Type B pancreatic cell (in vitro differentiated cells): Measurements from ENCODE around the gene TENM4. TPM values are rescaled to one million over a fixed set of nuclear protein-coding genes. Genes with fewer than 3 reads are reported as not detected.

Source experiments
- DNase-seq: peaks from one replicate; pipeline ENCODE4 v3.0.0; 2021; ENCODE audit warnings: mixed read lengths; ENCODE audit not compliant: unreplicated experiment; ENCODE audit errors: extremely low spot score
- H3K27ac Mint-ChIP-seq: 2 replicates; pipeline ENCODE4 v1.8.0; 2021; ENCODE audit warnings: mild to moderate bottlenecking, mixed read lengths
- H3K27me3 Mint-ChIP-seq: 2 replicates; pipeline ENCODE4 v1.8.0; 2021; ENCODE audit warnings: mixed read lengths
- H3K36me3 Mint-ChIP-seq: 2 replicates; pipeline ENCODE4 v1.8.0; 2021; ENCODE audit warnings: mixed read lengths
- H3K4me1 Mint-ChIP-seq: one replicate; pipeline ENCODE4 v1.8.0; 2021; ENCODE audit warnings: mixed read lengths; ENCODE audit not compliant: unreplicated experiment
- H3K4me3 Mint-ChIP-seq: 2 replicates; pipeline ENCODE4 v1.8.0; 2021; ENCODE audit warnings: mild to moderate bottlenecking, mixed read lengths
- H3K9me3 Mint-ChIP-seq: 2 replicates; pipeline ENCODE4 v1.8.0; 2021; ENCODE audit warnings: mixed read lengths
- total RNA-seq: library from RNA; stranded (reverse); gene quantifications from 2 replicates; pipeline ENCODE4 v1.2.1, GENCODE V29; 2021; ENCODE audit warnings: low replicate concordance
- TF ChIP-seq, protein P1 (sequence below): fragments of 200-600 bp; sonication (generic); conservative IDR thresholded peaks from 2 replicates; pipeline ENCODE4 v1.5.0; 2021; ENCODE audit warnings: antibody characterized with exemption, mild to moderate bottlenecking

TENM4 gene
- total RNA-seq, 1 donor from 2014 or later = 156 TPM

- H3K27me3 Mint-ChIP-seq = no peaks in the 10 kb centered on the region
These were observed 132.4 kb downstream of the TENM4 start for GRCh38 chr11:79308429-79308828.

DNA sequence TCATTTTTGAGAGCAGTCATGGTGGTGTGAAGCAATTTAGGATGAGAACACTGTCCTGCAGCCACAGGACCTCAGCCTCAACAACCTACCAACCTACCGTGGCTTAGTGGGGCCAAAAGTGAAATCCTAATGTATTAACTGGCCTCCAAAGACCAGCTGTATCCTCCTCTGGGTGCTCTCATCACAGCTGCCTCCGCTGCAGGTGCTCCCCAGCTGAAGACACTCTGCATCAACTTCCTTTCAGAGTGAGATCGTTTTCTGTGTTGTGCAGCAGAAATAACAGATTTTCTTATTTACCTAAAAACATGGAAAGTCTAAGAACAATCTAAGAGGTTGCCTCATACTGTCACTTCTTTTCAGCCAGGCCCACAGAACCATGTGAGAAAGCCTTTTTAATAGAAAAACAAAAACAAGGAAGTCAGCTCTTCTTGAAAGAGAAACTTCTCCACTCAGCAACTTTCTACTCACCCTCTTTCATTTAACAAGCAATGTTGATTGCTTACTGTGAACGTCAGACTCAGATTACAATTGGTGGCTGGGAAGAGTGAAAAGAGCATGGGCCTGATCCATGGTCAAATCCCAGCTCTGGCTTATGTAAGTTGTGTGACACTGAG is 136.1 kb downstream of the TENM4 start:
- Mint-ChIP-seq H3K9me3 (no peaks in the 10 kb centered on the region), H3K27ac (no peak overlapping the region), H3K27me3 (no peaks in the 10 kb centered on the region), H3K4me1 (peaks cover 25% of the 10 kb centered on the region), H3K4me3 (no peak overlapping the region), H3K36me3 (no peaks in the 10 kb centered on the region)
- TF ChIP-seq, protein P1, sequence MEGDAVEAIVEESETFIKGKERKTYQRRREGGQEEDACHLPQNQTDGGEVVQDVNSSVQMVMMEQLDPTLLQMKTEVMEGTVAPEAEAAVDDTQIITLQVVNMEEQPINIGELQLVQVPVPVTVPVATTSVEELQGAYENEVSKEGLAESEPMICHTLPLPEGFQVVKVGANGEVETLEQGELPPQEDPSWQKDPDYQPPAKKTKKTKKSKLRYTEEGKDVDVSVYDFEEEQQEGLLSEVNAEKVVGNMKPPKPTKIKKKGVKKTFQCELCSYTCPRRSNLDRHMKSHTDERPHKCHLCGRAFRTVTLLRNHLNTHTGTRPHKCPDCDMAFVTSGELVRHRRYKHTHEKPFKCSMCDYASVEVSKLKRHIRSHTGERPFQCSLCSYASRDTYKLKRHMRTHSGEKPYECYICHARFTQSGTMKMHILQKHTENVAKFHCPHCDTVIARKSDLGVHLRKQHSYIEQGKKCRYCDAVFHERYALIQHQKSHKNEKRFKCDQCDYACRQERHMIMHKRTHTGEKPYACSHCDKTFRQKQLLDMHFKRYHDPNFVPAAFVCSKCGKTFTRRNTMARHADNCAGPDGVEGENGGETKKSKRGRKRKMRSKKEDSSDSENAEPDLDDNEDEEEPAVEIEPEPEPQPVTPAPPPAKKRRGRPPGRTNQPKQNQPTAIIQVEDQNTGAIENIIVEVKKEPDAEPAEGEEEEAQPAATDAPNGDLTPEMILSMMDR = no peak
- DNase-seq = no peak

More at GRCh38 chr11:79308429-79308828, 132.4 kb downstream of the TENM4 start:
- Mint-ChIP-seq H3K36me3 (no peaks in the 10 kb centered on the region), H3K27ac (no peak overlapping the region), H3K4me1 (peaks cover 36% of the 10 kb centered on the region), H3K9me3 (no peaks in the 10 kb centered on the region), H3K4me3 (no peak overlapping the region)
- DNase-seq = no peak
- TF ChIP-seq, protein P1 = no peak

DNA sequence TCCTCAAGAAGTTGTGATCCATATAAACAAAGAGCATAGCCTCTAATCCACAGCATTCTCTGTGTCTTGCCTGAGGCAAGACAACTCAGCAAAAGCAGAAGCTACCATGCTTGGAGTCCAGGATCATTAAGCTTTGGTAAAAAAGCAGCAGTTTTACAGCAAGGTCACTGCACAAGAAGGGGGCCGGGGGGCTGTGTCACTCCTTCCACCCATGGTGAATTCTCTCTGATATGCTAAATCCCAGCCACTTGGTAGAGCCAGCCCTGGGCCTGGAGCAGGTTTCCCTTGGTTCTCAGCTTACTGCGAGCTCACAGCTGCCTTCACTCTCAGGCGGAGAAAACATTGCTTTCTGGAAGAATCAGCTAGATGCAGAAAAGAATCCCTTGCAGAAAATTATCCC is 144.7 kb downstream of the TENM4 start:
- Mint-ChIP-seq H3K36me3 (no peaks in the 10 kb centered on the region), H3K27me3 (no peaks in the 10 kb centered on the region)
- TF ChIP-seq, protein P1 = no peak

DNA sequence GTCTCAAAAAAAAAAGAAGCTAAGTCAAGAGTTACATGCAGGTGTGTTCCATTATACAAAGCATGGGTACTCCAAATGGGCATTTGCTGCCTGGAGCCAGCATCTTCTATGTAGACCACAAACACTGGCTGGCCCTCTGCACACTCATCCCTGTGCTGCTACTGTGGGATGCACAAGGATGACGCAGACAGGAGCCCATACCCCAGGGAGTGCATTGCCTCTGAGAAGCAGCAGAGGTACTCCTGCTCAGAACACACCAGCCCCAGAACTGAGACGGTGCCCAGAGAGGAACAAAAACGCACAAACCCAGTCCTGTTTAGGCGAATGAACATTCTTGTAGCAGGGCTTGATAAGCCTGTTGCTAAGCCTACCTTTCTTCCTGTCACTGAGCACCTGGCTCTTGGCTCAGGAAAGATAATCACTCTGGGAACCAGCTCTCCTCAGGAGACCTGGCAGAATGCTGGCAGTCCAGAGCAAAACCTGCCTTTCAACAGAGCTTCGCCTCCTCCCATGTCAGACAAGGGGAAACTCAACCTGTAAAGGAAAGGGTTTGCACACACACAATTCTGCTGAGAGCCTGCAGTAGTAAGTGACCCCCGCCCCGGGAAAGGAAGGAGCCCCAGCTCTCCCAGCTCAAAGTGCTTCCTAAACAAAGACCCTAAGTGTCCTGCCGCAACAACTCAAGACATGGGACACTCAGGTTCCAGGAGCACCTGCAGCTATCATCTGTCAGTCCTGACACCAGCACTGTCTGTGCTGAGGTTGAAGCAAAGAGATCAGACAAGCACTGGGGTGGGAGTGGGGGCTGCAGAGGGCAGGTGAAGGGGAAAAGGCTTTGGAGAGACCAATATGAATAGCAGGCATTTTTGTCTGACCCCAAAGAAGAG is 145.7 kb downstream of the TENM4 start:
- DNase-seq = no peak
- Mint-ChIP-seq H3K9me3 (no peaks in the 10 kb centered on the region), H3K36me3 (peaks cover 4% of the 10 kb centered on the region), H3K27ac (no peak overlapping the region), H3K4me1 (peaks cover 16% of the 10 kb centered on the region), H3K4me3 (no peak overlapping the region), H3K27me3 (no peaks in the 10 kb centered on the region)
- TF ChIP-seq, protein P1 = no peak

More for the DNA sequence above, 144.7 kb downstream of the TENM4 start:
- Mint-ChIP-seq H3K4me1 (peaks cover 16% of the 10 kb centered on the region), H3K27ac (no peak overlapping the region), H3K9me3 (no peaks in the 10 kb centered on the region), H3K4me3 (no peak overlapping the region)
- no peak for DNase-seq

DNA sequence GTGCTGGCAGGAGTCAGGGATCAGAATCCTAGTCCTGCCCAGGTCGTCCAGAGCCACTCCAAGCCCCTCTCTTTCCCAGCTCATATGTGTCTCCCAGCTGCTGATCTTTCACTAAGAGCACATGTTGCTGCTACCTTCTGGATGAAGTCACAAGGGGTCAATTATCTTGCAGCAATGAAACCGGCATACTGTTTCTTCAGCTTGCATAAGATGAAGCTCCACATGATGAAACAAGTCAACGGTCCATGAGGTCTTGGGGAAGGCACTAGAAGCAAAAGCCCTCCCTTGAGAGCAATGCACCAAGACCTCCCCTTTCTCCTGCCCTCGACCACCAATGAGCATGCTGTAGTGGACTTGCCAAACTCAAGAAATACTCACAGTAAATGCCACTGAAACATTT is 148.9 kb downstream of the TENM4 start:
- peaks cover 12% of the 10 kb centered on the region for H3K36me3 Mint-ChIP-seq

More for the DNA sequence above, 148.9 kb downstream of the TENM4 start:
- Mint-ChIP-seq H3K4me1 (peaks cover 16% of the 10 kb centered on the region), H3K9me3 (no peaks in the 10 kb centered on the region), H3K27me3 (no peaks in the 10 kb centered on the region), H3K27ac (no peak overlapping the region), H3K4me3 (no peak overlapping the region)
- TF ChIP-seq, protein P1 = no peak
- no peak for DNase-seq
